Kidney (tissue), 14 donors: ENCODE measurements around the gene ADAMTS8. TPM values are rescaled to one million over a fixed set of nuclear protein-coding genes. Genes with fewer than 3 reads are reported as not detected.

Experiments
- DNase-seq, 5 donors: peaks; one replicate each; pipeline ENCODE4 v3.0.0-alpha.2; 2013 to 2020
- FAIRE-seq: peaks from 2 replicates; lab custom pipeline; 2012; peaks lifted over from hg19 to GRCh38; lab: Jason Lieb, UNC
- H3K27ac ChIP-seq, 2 donors: one replicate each; pipeline ENCODE4 v1.7.0; 2013; ENCODE audit warnings: low read depth in 2 of 2, low read length in 2 of 2, inconsistent platforms in 1 of 2
- H3K27me3 ChIP-seq: one replicate; pipeline ENCODE4 v1.7.1; 2013; ENCODE audit warnings: low read length, inconsistent platforms; ENCODE audit not compliant: control insufficient read depth, insufficient read depth
- H3K36me3 ChIP-seq, 3 donors: one replicate each; pipeline versions ENCODE4 v1.7.0 to v1.7.1; 2013; ENCODE audit warnings: low read length in 3 of 3, control low read depth in 1 of 3, inconsistent platforms in 1 of 3; ENCODE audit not compliant: insufficient read depth in 3 of 3, control insufficient read depth in 2 of 3
- H3K4me1 ChIP-seq, 3 donors: one replicate each; pipeline versions ENCODE4 v1.7.0 to v1.7.1; 2013; ENCODE audit warnings: low read length in 3 of 3, inconsistent platforms in 1 of 3, low read depth in 1 of 3; ENCODE audit not compliant: control insufficient read depth in 2 of 3, insufficient read depth in 2 of 3
- H3K4me3 ChIP-seq, 3 donors: one replicate each; pipeline versions ENCODE4 v1.7.0 to v1.8.1; 2013; ENCODE audit warnings: low read length in 3 of 3, control low read depth in 1 of 3, inconsistent platforms in 1 of 3
- H3K9ac ChIP-seq, 3 donors: one replicate each; pipeline versions ENCODE4 v1.7.0 to v1.7.1; 2013; ENCODE audit warnings: low read length in 3 of 3, control low read depth in 1 of 3, inconsistent platforms in 1 of 3
- H3K9me3 ChIP-seq, 3 donors: one replicate each; pipeline versions ENCODE4 v1.7.0 to v1.7.1; 2013; ENCODE audit warnings: low read length in 3 of 3, control low read depth in 1 of 3, inconsistent platforms in 1 of 3; ENCODE audit not compliant: control insufficient read depth in 2 of 3, insufficient read depth in 1 of 3
- CTCF ChIP-seq: IDR thresholded peaks from 3 replicates; pipeline ENCODE4 v1.5.1; 2012; ENCODE audit warnings: mild to moderate bottlenecking, moderate library complexity, borderline replicate concordance; ENCODE audit not compliant: insufficient read depth; ENCODE audit errors: extremely low read depth
- intact Hi-C: fragments of 100-400 bp; cut with DNase I; formaldehyde crosslinking; loops from one replicate; pipeline ENCODE4 v1.11.1; 2022
- polyA plus RNA-seq: library from polyadenylated mRNA; stranded (reverse); fragments of 350-450 nt; fragmentation: Illumina TruSeq; extraction: RNeasy Lipid Tissue Mini Kit (QIAGEN cat#74804); gene quantifications from one replicate; pipeline ENCODE4 v1.2.3, GENCODE V29; 2014; ENCODE audit warnings: low read depth, low replicate concordance; ENCODE audit not compliant: insufficient read depth
- total RNA-seq: library from RNA; stranded (reverse); fragmentation: NEBNext Ultra II Directional; extraction: Animal tissue kit (Norgen Biotek cat#: 25700); gene quantifications from one replicate; pipeline ENCODE4 v1.2.1, GENCODE V29; 2021
- donor health status: control.
- donor health status: control.
- donor health status: control.
- donor health status: control.
- donor health status: control.
- donor health status: DM: yes; HTN: yes; CAD: no.
- donor health status: Normal renal cell carcinoma (clear cell type).

Gene ADAMTS8
- total and polyA plus RNA-seq, 2 donors from 2014 or later, result 1.2 to 1.6 TPM

DNA sequence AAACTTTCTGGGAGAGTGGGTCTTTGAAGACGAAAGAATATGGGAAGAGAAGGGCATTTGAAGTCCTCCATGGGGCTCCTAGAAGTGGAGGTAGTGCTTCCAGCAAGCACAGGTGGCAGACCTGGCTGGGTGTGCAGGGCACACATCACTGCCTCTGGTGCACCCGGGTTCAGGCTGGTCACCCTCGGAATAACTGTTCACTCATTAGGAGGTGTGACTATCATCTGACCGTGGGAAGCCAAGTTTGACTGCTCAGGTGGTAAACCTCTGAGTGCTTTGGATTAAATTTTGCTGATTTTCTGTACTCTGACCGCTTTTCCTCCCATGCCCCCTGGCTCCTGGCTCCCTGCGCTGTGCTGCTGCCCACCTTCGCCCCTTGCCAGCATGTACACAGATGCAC is 31.1 kb upstream of the ADAMTS8 start:
- Histone ChIP-seq H3K4me1 (peaks cover 2 to 19% (median 13%) of the 10 kb centered on the region in 3 donors), H3K4me3 (no peak overlapping the region), H3K36me3 (peaks cover 0 to 8% (median 5%) of the 10 kb centered on the region in 3 donors), H3K9ac (no peak overlapping the region), H3K27ac (peak overlapping the region in 1 of 2 donors; percentile 34), H3K27me3 (no peaks in the 10 kb centered on the region), H3K9me3 (no peaks in the 10 kb centered on the region)
- intact Hi-C loops, result no loop called here
- DNase-seq (peak in 3 of 5 donors; percentile 42 to 85 (median 57)), FAIRE-seq (no peak)
- TF ChIP-seq CTCF, result no peak

GRCh38 chr11:130458410-130458729 is 30.0 kb upstream of the ADAMTS8 start:
- peaks cover 0 to 3% (median 3%) of the 10 kb centered on the region in 3 donors for H3K36me3 ChIP-seq
- no peak for FAIRE-seq
- H3K9ac ChIP-seq, result no peak overlapping the region
- no peak for DNase-seq
- TF ChIP-seq CTCF, result no peak
- no peak overlapping the region for H3K4me3 ChIP-seq
- no peaks in the 10 kb centered on the region for H3K9me3 ChIP-seq
- no peaks in the 10 kb centered on the region for H3K27me3 ChIP-seq
- peaks cover 2 to 19% (median 13%) of the 10 kb centered on the region in 3 donors for H3K4me1 ChIP-seq
- intact Hi-C loops, result no loop called here
- H3K27ac ChIP-seq, result no peak overlapping the region

DNA sequence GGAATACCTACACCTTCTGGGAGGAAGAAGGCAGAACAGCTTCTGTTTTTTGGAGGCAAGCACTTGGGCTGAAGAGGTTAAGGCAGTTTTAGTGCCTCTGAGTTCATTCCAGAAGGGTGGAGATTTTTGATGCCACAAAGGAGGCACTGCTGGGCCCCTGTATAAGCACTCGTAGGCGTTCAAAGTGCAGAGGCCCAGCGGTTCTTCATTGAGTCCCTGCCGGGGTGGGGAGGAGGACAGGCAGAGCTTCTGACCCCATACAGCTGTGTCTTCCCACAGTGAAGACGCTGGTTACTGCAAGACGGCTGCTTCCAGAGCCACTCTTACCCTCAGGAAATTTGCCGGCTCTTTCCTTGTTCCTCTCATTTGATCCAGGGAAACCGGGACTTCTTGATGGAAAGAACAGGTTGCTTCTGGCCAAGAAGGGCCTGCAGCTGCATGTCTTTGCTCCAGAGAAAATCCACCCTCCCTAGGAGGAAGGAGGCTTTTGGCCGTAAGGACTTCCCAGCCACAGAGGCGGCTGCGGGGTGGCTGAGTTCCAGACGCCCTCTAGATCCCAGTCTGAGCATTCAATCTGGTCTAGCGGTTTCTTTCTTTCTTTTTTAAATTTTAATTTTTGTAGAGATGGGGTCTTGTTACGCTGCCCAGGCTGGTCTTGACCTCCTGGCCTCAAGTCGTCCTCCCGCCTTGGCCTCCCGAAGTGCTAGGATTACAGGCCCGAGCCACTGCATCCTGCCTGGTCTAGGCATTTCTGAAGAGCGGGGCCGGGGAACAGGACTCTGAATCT is 29.4 kb upstream of the ADAMTS8 start:
- no peaks in the 10 kb centered on the region for H3K27me3 ChIP-seq
- no peak overlapping the region for H3K9ac ChIP-seq
- TF ChIP-seq CTCF, result no peak
- intact Hi-C loops, result no loop called here
- no peak overlapping the region for H3K4me3 ChIP-seq
- no peak overlapping the region for H3K27ac ChIP-seq
- DNase-seq (no peak), FAIRE-seq (no peak)
- H3K36me3 ChIP-seq, result peaks cover 0 to under 1% (median under 1%) of the 10 kb centered on the region in 3 donors
- no peaks in the 10 kb centered on the region for H3K9me3 ChIP-seq
- peaks cover 2 to 19% (median 13%) of the 10 kb centered on the region in 3 donors for H3K4me1 ChIP-seq

DNA sequence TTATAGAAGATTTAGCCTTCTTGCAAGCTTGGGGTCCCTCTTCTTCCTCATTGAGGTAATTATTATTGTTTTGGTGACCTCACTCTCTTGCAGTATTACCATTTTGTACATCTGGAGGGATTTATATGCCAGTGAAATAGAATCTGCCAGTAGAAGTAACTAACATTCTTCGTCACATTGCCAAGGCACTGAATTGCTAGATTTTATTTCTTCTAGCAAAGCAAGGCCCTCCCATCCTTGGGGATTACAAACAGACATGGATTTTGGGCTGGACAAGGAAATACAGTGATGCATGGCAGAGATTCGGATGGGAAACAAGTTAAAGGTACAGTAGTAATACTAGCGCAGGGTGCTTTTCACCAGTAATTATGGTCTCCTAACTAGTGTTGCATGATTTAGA is 27.9 kb upstream of the ADAMTS8 start:
- peaks cover 2 to 19% (median 14%) of the 10 kb centered on the region in 3 donors for H3K4me1 ChIP-seq
- no peaks in the 10 kb centered on the region for H3K9me3 ChIP-seq
- intact Hi-C loops, result no loop called here
- no peak overlapping the region for H3K27ac ChIP-seq
- TF ChIP-seq CTCF, result no peak
- no peak overlapping the region for H3K4me3 ChIP-seq
- FAIRE-seq (no peak), DNase-seq (no peak)
- no peak overlapping the region for H3K9ac ChIP-seq
- no peaks in the 10 kb centered on the region for H3K27me3 ChIP-seq
- no peaks in the 10 kb centered on the region for H3K36me3 ChIP-seq
